ENCODE measurements around the gene SNPH. TPM values are rescaled to one million over a fixed set of nuclear protein-coding genes. Genes with fewer than 3 reads are reported as not detected.

SNPH gene
- total RNA-seq, 4 donors from 2014 or later: 0.53 to 6.6 (median 2.4) TPM

DNA sequence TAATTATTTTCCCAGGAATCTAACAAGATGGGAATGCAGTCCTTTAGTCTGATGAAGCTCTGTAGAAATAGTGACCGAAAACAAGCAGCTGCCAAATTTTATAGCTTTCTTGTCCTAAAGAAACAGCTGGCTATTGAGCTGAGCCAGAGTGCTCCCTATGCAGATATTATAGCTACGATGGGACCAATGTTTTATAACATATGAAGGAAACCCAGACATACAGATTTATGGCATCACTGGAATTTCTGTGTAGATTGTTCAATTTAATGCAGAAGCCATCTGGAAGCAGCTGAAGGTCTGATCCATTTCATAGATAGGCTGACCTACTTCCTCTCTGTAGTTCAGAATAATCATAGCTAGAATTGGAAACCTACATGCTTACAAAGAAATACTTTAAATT lies 11.8 kb upstream of the SNPH start:
- Histone ChIP-seq H3K4me1 (no peaks in the 10 kb centered on the region), H3K4me3 (no peak overlapping the region), H3K36me3 (no peaks in the 10 kb centered on the region), H3K27ac (no peak overlapping the region), H3K9me3 (no peaks in the 10 kb centered on the region), H3K27me3 (no peaks in the 10 kb centered on the region)
- DNase-seq: no peak
- TF ChIP-seq POLR2A (IDR thresholded peaks at IDR 0.05): no peak
- no peak for TF ChIP-seq CTCF (IDR thresholded peaks at IDR 0.05)

- no peaks in the 10 kb centered on the region for H3K27me3 ChIP-seq
- TF ChIP-seq CTCF (IDR thresholded peaks at IDR 0.05) (no peak), POLR2A (IDR thresholded peaks at IDR 0.05) (no peak)
- DNase-seq: no peak
These were observed 10.4 kb upstream of the SNPH start for GRCh38 chr20:1255675-1256074.

DNA sequence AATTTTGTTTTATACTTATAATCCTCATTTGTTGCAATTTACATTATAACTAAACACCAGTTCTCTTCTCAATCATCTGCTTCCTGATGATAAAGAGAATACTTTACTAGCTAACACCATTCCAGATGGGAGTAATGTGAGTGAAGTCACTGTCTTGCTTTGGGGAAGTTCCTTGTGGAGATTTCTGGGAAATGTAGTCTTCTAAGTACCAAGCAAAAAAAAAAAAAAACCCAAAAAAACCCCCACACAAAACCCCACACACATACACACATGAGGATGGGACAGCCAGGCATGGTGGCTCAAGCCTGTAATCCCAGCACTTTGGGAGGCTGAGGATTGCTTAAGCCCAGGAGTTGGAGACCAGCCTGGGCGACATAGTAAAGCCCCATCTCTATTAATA lies 2.2 kb upstream of the SNPH start:
- no peak for TF ChIP-seq POLR2A (IDR thresholded peaks at IDR 0.05)
- TF ChIP-seq CTCF (IDR thresholded peaks at IDR 0.05): no peak
- H3K9me3 ChIP-seq: no peaks in the 10 kb centered on the region

More at GRCh38 chr20:1255675-1256074, 10.4 kb upstream of the SNPH start:
- H3K27ac ChIP-seq: no peak overlapping the region
- H3K4me3 ChIP-seq: no peak overlapping the region
- no peaks in the 10 kb centered on the region for H3K36me3 ChIP-seq
- H3K9me3 ChIP-seq: no peaks in the 10 kb centered on the region
- H3K4me1 ChIP-seq: no peaks in the 10 kb centered on the region

DNA sequence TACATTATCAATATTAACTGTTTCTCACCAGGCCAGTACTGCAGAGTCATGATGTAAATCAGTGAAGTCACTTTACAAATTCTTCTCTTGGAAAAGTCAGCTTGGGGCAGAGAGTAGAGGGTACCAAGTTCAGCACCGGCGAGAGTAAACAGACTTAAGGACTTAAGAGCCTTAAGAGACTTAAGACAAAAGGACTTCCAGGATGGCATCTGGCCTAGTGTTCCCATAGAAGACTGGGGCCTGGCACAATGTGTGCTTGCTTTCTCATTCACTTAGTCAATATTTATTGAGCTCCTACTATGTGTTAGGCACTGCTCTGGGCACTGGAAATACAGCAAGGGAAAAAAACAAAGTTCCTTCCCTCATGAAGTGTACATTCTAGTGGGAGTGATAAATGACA lies 1.4 kb upstream of the SNPH start:
- H3K36me3 ChIP-seq: no peaks in the 10 kb centered on the region
- H3K4me1 ChIP-seq: peaks cover 0 to 13% (median 2%) of the 10 kb centered on the region in 4 donors
- no peaks in the 10 kb centered on the region for H3K27me3 ChIP-seq
- H3K27ac ChIP-seq: no peak overlapping the region
- TF ChIP-seq POLR2A (IDR thresholded peaks at IDR 0.05): no peak
- TF ChIP-seq CTCF (IDR thresholded peaks at IDR 0.05): no peak
- no peaks in the 10 kb centered on the region for H3K9me3 ChIP-seq
- DNase-seq: no peak
- no peak overlapping the region for H3K4me3 ChIP-seq

More for the DNA sequence above, 2.2 kb upstream of the SNPH start:
- DNase-seq: no peak
- no peaks in the 10 kb centered on the region for H3K27me3 ChIP-seq
- no peak overlapping the region for H3K27ac ChIP-seq
- peaks cover 0 to 13% (median 2%) of the 10 kb centered on the region in 4 donors for H3K4me1 ChIP-seq
- H3K4me3 ChIP-seq: no peak overlapping the region
- H3K36me3 ChIP-seq: no peaks in the 10 kb centered on the region

DNA sequence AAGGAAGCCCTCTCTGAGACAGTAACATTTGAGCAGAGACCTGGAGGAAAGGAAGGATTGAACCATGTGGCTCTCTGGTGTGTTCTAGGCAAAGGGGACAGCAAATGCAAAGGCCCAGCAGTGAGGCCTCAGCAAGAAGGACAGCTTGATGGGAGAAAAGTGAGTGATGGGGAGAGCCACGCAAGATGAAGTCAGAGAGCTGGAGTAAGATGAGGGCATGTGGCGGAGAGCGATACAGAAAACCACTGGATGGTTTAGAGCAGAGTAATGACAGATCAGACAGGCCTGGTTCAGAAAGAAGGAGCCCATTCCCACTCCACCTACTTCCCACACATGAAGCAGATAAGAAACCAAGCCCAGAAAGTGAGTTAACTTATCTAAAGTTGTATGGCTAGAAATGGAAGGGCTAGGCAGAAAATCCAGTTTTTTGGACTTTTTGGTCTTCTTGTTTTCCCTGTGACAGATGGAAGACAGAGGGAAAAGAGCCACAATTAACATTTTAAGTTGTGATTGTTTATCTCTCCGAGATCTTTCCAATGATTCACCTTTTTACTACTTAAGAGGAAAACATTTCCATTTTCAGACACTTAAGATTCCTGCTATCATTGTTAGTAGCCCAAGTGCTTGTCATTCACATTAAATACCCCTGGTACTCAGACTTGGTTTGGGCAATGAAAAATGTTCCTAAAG lies 723 bp upstream of the SNPH start:
- TF ChIP-seq POLR2A (IDR thresholded peaks at IDR 0.05): no peak
- TF ChIP-seq CTCF (IDR thresholded peaks at IDR 0.05): no peak
- Histone ChIP-seq H3K4me3 (peak overlapping the region in 3 of 4 donors; percentile 72 to 96 (median 80)), H3K27me3 (no peaks in the 10 kb centered on the region), H3K27ac (peak overlapping the region in 2 of 4 donors; percentile 71 to 72), H3K9me3 (no peaks in the 10 kb centered on the region), H3K4me1 (peaks cover 0 to 13% (median 2%) of the 10 kb centered on the region in 4 donors), H3K36me3 (no peaks in the 10 kb centered on the region)
- no peak for DNase-seq

DNA sequence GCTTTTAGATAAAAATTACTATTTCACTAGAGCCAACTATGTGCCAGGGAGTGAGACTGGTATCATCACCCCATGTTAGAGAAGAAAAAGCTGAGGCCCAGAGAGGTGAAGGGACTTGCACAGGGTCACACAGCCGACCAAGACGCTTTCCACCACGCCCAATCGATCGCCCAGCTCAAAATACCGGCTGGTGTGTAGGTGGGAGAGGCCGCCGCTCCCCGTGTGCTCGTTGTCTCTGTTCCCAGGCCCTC lies 253 bp upstream of the SNPH start:
- TF ChIP-seq POLR2A (IDR thresholded peaks at IDR 0.05) (no peak), CTCF (IDR thresholded peaks at IDR 0.05) (no peak)
- H3K9me3 ChIP-seq: no peaks in the 10 kb centered on the region
- H3K4me3 ChIP-seq: peak overlapping the region; percentile 72 to 96 (median 78)
- H3K27me3 ChIP-seq: no peaks in the 10 kb centered on the region
- H3K36me3 ChIP-seq: no peaks in the 10 kb centered on the region
- peak overlapping the region in 3 of 4 donors; percentile 13 to 72 (median 71) for H3K27ac ChIP-seq
- no peak for DNase-seq
- peaks cover 0 to 13% (median 2%) of the 10 kb centered on the region in 4 donors for H3K4me1 ChIP-seq

Measured in Peyer's patch (tissue), 4 donors.